Fibroblast of lung (primary cell): Measurements from ENCODE around the gene RIMS1.

Experiments
- EZH2 ChIP-seq: IDR thresholded peaks from 2 replicates; pipeline ENCODE4 v1.5.1; 2012; ENCODE audit warnings: low read length, control low read depth, mild to moderate bottlenecking; ENCODE audit errors: missing control alignments
- TF ChIP-seq, protein P1 (sequence below), 2 donors: IDR thresholded peaks in 1 of 2; conservative IDR thresholded peaks in 1 of 2; 1 replicate in 1 of 2; 2 replicates in 1 of 2; pipeline ENCODE4 v1.5.1; 2011 to 2012; ENCODE audit warnings: low read length in 2 of 2, control low read depth in 1 of 2, inconsistent platforms in 1 of 2, low read depth in 1 of 2, mild to moderate bottlenecking in 1 of 2

DNA sequence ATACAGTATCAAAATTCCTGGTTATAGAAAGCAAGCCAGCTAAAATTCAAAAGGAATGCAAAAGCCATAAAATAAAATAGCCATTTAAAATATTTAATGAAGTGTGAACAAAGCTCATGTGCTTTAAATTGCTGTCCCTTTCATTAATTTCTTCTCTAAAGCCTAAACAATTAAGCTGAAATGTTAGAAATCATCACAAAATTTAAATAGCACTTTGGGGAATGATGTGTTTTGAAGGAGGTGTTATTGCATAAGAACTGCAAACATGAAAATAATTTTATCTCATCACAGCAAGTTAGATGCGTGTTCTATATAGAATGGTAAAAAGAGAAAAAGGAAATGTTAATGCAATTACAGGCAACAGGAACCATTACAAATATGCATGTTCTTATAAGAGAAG, 111.0 kb downstream of the RIMS1 start:
- TF ChIP-seq, protein P1, sequence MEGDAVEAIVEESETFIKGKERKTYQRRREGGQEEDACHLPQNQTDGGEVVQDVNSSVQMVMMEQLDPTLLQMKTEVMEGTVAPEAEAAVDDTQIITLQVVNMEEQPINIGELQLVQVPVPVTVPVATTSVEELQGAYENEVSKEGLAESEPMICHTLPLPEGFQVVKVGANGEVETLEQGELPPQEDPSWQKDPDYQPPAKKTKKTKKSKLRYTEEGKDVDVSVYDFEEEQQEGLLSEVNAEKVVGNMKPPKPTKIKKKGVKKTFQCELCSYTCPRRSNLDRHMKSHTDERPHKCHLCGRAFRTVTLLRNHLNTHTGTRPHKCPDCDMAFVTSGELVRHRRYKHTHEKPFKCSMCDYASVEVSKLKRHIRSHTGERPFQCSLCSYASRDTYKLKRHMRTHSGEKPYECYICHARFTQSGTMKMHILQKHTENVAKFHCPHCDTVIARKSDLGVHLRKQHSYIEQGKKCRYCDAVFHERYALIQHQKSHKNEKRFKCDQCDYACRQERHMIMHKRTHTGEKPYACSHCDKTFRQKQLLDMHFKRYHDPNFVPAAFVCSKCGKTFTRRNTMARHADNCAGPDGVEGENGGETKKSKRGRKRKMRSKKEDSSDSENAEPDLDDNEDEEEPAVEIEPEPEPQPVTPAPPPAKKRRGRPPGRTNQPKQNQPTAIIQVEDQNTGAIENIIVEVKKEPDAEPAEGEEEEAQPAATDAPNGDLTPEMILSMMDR (conservative IDR thresholded peaks at IDR 0.05 in 1 of 2, IDR thresholded peaks at IDR 0.05 in 1 of 2; ENCODE audit: low read depth in 1 of 2, low read length in 2 of 2), result no peak
- TF ChIP-seq EZH2, result no peak
